Activated CD8-positive, alpha-beta memory T cell treated with anti-CD3 and anti-CD28 coated beads, Interleukin-2, amount 50 U/mL, for 24 hours (primary cell): Measurements from ENCODE around the gene TANGO6.
"Not testable (repeated sequence)": the region's sequence is repeated elsewhere in the genome, so short reads cannot be mapped to it uniquely, and the experiment has no call there.

Source experiments
- DNase-seq: peaks from one replicate; pipeline ENCODE4 v3.0.0-alpha.2; 2020; ENCODE audit errors: extremely low read depth

The TANGO6 gene

DNA sequence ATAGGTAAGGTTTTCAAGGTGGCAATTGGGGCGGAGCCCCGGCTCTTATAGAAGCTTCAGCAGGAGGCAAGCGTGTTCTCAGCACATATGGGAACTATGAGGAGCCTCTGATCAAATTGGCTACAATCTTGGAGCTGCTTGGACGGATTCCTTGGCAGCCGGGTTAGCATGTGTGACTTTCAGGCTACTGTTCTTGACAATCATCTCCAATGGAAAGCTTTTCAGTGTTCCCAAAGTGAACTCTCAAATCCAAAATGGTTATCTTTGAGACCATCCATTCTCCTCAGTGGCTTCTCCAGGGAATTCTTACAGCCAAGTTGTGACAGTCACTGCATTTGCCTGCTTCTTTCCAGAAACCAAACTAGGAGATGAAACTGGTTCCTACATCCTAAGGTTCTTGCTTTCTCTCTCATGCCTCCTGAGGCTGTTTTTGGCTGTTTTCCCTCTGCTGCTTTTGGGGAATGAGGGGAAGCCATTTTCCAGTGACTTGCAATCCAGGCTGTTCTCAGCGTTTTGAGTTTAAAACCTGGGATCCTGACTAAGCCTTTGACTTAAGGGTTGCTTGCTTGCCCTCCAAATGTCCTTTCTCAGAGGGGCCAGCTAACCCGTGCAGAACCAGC lies 273.0 kb downstream of the TANGO6 start:
- no peak for DNase-seq

DNA sequence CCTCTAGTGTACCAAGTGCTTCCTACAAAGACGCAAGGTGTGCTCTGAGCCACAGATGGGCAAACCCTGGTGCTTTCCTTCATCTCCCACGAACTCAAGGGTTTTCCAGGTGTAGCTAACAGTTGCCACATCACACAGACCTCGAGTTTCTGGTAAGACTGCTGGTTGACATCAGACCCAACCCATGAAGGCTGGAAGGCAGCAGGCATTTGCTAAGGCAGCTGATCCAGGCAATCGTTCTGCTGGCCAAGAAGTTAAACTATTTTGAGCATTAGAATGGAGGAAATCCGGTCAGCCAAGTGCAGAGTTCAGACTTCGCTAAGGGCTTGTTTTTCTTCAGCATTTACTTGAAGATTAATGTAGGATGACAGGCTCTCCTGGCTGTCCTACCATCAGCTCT lies 273.6 kb downstream of the TANGO6 start:
- DNase-seq = no peak

DNA sequence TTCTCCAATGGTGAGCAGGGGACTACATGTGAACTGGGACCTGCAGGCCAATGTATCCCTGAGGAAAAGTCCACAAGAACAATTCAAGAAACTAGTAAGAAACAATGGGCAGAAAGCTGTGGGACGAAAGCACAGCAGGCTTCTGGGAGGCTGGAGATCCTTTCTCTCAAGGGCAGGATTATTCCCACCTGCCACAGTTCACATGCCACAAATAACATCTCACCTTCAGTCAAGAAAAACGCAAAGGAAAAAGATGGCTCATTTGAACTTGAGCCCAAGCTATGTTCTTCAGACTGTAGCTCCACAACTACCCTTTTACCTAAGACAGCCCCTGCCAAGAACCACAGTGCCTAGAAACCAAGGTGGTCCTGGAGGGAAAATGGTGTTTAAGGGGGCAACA lies 275.1 kb downstream of the TANGO6 start:
- DNase-seq = no peak

GRCh38 chr16:69118994-69119393 lies 275.7 kb downstream of the TANGO6 start:
- no peak for DNase-seq

DNA sequence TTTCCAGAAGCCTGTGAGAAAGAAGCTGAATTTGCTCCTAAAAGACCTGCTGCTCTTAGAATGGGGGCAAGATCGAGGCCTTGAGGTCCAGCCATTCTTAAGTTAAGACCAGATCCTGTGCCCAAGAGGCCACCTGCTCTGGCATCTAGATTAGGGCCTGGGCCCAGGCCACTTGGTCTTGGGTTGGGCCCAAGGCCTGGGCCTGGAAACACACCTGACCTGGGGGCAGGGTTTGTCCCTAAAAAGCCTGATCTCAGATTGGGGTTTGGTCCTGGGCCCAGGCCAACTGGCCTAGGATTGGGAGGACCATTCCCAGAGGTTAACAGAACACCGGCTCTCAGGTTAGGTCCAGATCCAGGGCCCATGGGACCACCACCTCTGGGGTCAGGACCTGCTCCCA lies 276.2 kb downstream of the TANGO6 start:
- DNase-seq = no peak

DNA sequence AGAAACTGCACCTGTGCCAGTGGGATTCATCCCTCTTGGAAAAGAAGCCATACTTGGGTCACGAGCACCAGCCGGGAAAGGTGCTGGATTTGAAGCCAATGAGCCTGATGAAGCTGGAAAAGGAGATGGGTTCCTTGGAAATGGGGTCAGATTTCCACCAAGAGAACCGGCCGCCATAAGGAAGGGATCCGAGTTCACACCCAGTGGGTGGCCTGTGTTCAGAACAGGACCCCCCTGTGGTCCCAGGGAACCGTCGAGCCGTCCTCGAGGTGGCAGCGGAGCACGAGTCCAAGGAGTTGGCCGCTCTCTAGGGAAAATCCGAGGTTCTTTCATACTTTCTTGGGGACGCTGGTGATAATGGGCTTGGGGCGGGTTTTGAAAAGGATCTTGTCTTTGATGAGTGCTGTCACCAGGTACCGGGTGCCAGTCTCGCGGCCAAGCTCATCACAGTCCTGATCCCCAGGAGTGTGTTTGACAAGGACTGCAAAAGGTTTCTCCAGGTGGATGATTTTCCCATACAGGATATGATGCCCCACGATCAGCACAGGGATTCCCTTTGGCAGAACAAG lies 276.8 kb downstream of the TANGO6 start:
- DNase-seq = no peak

GRCh38 chr16:69123910-69124309 lies 280.6 kb downstream of the TANGO6 start:
- peak; percentile 21 for DNase-seq

GRCh38 chr16:69124406-69124805 lies 281.1 kb downstream of the TANGO6 start:
- DNase-seq = not testable (repeated sequence)

DNA sequence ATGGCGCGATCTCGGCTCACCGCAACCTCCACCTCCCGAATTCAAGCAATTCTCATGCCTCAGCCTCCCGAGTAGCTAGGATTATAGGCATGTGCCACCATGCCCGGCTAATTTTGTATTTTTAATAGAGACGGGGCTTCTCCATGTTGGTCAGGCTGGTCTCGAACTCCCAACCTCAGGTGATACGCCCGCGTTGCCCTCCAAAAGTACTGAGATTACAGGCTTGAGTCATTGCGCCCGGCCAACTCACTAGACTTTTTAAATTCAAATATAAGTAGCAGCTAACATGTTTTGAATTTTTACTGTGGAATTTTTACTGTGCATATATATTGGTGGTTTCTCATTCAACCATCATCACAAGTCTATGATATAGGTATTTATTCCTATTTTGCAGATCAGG lies 281.6 kb downstream of the TANGO6 start:
- not testable (repeated sequence) for DNase-seq

DNA sequence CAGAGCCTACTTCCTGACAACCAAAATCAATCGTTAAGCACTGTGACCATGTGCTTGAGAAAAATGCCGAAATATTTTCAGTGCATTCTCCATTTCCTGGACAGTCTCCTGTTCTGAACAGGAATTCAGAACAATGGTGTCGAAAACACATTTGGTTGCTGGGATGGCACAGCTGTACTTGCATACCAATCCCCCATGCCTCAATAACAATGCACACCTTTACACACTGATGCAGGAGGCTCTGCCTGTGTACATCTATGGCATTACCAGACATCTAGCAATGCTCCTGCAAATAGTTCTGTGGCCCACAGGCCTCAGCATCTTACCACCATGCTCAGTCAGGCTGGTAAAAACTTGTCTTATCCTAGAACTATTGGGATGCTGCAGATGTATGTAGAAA lies 282.9 kb downstream of the TANGO6 start:
- no peak for DNase-seq

GRCh38 chr16:69126801-69127200 lies 283.5 kb downstream of the TANGO6 start:
- not testable (repeated sequence) for DNase-seq

- no peak for DNase-seq
Measured at GRCh38 chr16:69127966-69128510, 284.7 kb downstream of the TANGO6 start.

- no peak for DNase-seq
Measured at GRCh38 chr16:69130461-69130860, 287.1 kb downstream of the TANGO6 start.

DNA sequence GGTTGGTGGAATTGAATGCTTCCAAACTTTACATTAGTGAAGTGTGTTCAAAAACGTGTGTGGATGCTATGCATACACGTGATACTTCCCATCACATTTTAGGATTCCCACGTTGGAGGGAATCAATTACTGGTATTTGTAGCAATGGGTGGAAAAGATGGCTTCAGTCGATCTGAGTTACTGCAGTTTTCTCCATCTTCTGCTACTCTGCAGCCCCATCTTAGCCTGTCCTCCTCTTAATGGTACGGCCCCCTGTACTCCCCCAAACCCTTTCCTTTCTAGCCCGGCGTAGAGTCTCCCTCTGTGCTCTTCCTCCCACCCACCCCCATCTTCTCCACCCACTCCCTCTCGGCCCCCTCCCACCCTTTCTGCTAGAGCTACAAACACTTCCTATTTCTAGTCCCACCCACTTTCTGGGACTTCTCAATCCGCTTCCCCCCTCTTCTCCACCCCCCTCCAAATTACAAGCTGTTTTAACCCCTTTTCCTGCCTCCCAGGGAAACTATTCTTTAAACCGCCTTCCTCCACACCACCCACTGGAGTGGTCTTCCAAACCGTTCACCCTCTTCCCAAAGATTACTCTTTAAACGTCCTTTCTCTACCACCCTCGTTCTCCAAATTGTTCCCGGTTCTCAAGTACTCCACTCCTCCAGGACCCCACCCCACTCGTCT lies 288.0 kb downstream of the TANGO6 start:
- DNase-seq = no peak

DNA sequence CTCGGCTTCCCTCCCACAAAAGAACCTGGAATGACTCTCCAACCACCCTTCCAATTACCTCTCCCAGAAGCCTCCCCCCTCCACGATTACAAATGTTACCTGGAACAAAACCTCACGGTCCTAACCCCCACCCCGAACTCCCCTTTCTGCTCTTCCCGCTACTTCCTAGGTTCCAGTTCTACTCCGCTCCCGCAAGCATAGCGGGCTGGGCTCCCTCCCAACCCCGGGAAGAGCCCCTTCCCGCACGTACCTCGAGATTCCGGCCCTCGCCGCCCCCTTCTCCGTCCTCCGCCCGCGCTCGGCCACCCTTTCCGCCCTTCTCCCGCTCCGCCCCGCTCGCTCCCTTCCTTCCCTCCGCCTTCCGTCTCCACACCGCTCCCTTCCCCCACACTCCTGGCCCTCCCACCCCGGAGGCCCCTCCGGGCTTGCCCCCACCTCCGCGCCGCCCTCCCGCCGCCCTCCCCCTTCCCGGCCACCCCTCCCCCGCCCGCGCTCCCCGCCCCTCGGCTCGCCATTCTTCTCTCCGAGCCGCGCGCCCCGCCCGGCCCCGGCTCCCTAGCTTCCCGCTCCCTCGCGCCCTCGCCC lies 288.6 kb downstream of the TANGO6 start:
- peak; percentile 57 for DNase-seq

- peak; percentile 59 for DNase-seq
Measured at GRCh38 chr16:69132424-69133252, 289.3 kb downstream of the TANGO6 start, which contains the start of the genes CHTF8 and UTP4. Gene CHTF8, minus strand, starts transcription at chr16:69132588. Its CDS starts 11,130 bp downstream, at chr16:69121458. Gene UTP4, plus strand, starts transcription at chr16:69132649. Its CDS starts 811 bp downstream, at chr16:69133460.

DNA sequence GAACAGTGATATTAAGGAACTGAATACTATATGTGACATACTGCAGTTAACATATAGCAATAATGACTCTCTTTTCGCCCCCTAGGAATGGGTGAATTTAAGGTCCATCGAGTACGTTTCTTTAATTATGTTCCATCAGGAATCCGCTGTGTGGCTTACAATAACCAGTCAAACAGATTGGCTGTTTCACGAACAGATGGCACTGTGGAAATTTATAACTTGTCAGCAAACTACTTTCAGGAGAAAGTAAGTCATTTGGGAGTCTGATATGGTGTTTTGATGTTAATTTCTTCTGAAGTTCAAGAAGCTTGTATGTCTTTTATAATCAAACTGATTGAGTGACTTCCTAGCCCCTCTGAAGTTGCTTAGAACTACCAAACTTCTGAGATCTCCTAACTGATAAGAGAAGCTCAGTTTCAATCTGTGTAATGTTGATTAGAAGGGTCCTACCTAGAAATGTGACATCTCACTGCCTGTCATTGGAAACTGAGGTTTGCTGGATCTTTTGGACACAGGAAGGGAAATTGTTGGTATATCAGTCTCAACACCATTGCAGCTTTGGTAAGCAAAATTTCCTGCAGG lies 290.1 kb downstream of the TANGO6 start:
- no peak for DNase-seq
